Stimulated activated CD4-positive, alpha-beta T cell treated with anti-CD3 and anti-CD28 coated beads, TNF-alpha, amount 100 ng/mL, for 1 hour (primary cell): ENCODE results near the gene PRKG1.

ENCODE experiments used
- DNase-seq, 3 donors: peaks; one replicate each; pipeline ENCODE4 v3.0.0-alpha.2; 2020; ENCODE audit warnings: low read depth in 3 of 3, low spot score in 1 of 3

The PRKG1 gene

GRCh38 chr10:52318822-52319464 is 1244.7 kb downstream of the PRKG1 start:
- DNase-seq = no peak

- no peak for DNase-seq
Measured at GRCh38 chr10:52319926-52320325, 1245.6 kb downstream of the PRKG1 start.

- no peak for DNase-seq
Measured at GRCh38 chr10:52322323-52322722, 1248.0 kb downstream of the PRKG1 start.

GRCh38 chr10:52322936-52323335 is 1248.6 kb downstream of the PRKG1 start:
- DNase-seq = no peak

GRCh38 chr10:52326382-52326781 is 1252.1 kb downstream of the PRKG1 start:
- no peak for DNase-seq

GRCh38 chr10:52331638-52332364 is 1257.5 kb downstream of the PRKG1 start:
- no peak for DNase-seq

GRCh38 chr10:52332815-52333214 is 1258.5 kb downstream of the PRKG1 start:
- no peak for DNase-seq

GRCh38 chr10:52334595-52334994 is 1260.3 kb downstream of the PRKG1 start:
- no peak for DNase-seq

- DNase-seq = no peak
Measured at GRCh38 chr10:52335665-52336064, 1261.4 kb downstream of the PRKG1 start.

GRCh38 chr10:52337225-52337624 is 1262.9 kb downstream of the PRKG1 start:
- no peak for DNase-seq

GRCh38 chr10:52343439-52343838 is 1269.2 kb downstream of the PRKG1 start:
- DNase-seq = no peak

GRCh38 chr10:52346394-52347326 is 1272.4 kb downstream of the PRKG1 start:
- DNase-seq = no peak

GRCh38 chr10:52347327-52347667 is 1273.0 kb downstream of the PRKG1 start:
- no peak for DNase-seq
